HepG2 (cell line): ENCODE data around the gene TMPRSS15. TPM values are rescaled to one million over a fixed set of nuclear protein-coding genes. Genes with fewer than 3 reads are reported as not detected.

ENCODE experiments used
- ATAC-seq: fragments of 200-7000 bp; cut with Tn5 transposase; 3 replicates; pipeline ENCODE4 v1.9.1; 2020; ENCODE audit warnings: mild to moderate bottlenecking, moderate library complexity
- BruUV-seq: library from RNA; stranded (reverse); fragments of 400-500 nt; replicated peaks from 2 replicates; lab custom pipeline; 2021; lab: Mats Ljungman, UMichigan
- CTCF ChIA-PET: fragments of 300-600 bp; formaldehyde crosslinking; extraction: SDS; loops from one replicate; lab custom pipeline; 2021; ENCODE audit warnings: low total read pairs, inconsistent platforms, low intra/inter-chr PET ratio; lab: Yijun Ruan, JAX
- POLR2A ChIA-PET: fragments of 350-600 bp; sonication (Branson Sonifier 250); formaldehyde crosslinking; loops from one replicate; lab custom pipeline; 2020; ENCODE audit warnings: antibody characterized with exemption, inconsistent platforms; lab: Yijun Ruan, JAX
- DNase-seq: peaks from one replicate; pipeline ENCODE4 v3.0.0-alpha.2; 2015; ENCODE audit warnings: low spot score
- FAIRE-seq: peaks from 3 replicates; lab custom pipeline; 2011; peaks lifted over from hg19 to GRCh38; lab: Jason Lieb, UNC
- H2AFZ ChIP-seq: one replicate; pipeline ENCODE4 v1.6.1; 2011; ENCODE audit warnings: low read length, inconsistent platforms
- H3K27ac ChIP-seq: fragments of 300-600 bp; 3 replicates; pipeline ENCODE4 v1.8.0; 2011; ENCODE audit warnings: mixed run types, mild to moderate bottlenecking, mixed read lengths, low read length, inconsistent platforms; ENCODE audit not compliant: insufficient read depth; ENCODE audit errors: extremely low read length
- H3K27me3 ChIP-seq, 2 experiments: fragments of 200-600 bp in 1 of 2; 2 replicates in 1 of 2; 3 replicates in 1 of 2; pipeline versions ENCODE4 v1.6.0 to v1.8.0; 2011; ENCODE audit warnings: low read length in 2 of 2, mild to moderate bottlenecking in 2 of 2, moderate library complexity in 2 of 2, inconsistent platforms in 1 of 2; ENCODE audit not compliant: insufficient read depth in 2 of 2, control insufficient read depth in 1 of 2
- H3K36me3 ChIP-seq, 2 experiments: fragments of 200-600 bp in 1 of 2; replicated peaks in 1 of 2; 2 replicates in 1 of 2; 3 replicates in 1 of 2; pipeline versions ENCODE4 v1.5.1 to v1.8.0; 2011; ENCODE audit warnings: low read length in 2 of 2, inconsistent platforms in 1 of 2; ENCODE audit not compliant: insufficient read depth in 2 of 2, control insufficient read depth in 1 of 2
- H3K4me1 ChIP-seq: 2 replicates; pipeline ENCODE4 v1.5.1; 2012; ENCODE audit warnings: low read length, inconsistent platforms; ENCODE audit not compliant: insufficient read depth
- H3K4me2 ChIP-seq: 2 replicates; pipeline ENCODE4 v1.6.0; 2011; ENCODE audit warnings: low read depth, low read length, inconsistent platforms
- H3K4me3 ChIP-seq, 3 experiments: fragments of 200-600 bp in 1 of 3; sonication (generic), shearing (Covaris generic) in 1 of 3; replicated peaks in 1 of 3; 2 replicates each; pipeline ENCODE4 v1.5.1; 2011 to 2016; ENCODE audit warnings: low read length in 3 of 3, inconsistent platforms in 2 of 3, low read depth in 2 of 3, mild to moderate bottlenecking in 2 of 3, control low read depth in 1 of 3, mixed read lengths in 1 of 3; ENCODE audit not compliant: insufficient read depth in 1 of 3
- H3K79me2 ChIP-seq: one replicate; pipeline ENCODE4 v1.6.1; 2011; ENCODE audit warnings: low read length, inconsistent platforms; ENCODE audit not compliant: insufficient read depth
- H3K9ac ChIP-seq: 2 replicates; pipeline ENCODE4 v1.6.0; 2011; ENCODE audit warnings: mild to moderate bottlenecking, low read depth, low read length, inconsistent platforms; ENCODE audit not compliant: insufficient read depth
- H3K9me3 ChIP-seq: 2 replicates; pipeline ENCODE4 v1.5.1; 2012; ENCODE audit warnings: mild to moderate bottlenecking, low read length
- H4K20me1 ChIP-seq: 2 replicates; pipeline ENCODE4 v1.6.0; 2011; ENCODE audit warnings: inconsistent platforms, mild to moderate bottlenecking, low read length, moderate library complexity; ENCODE audit not compliant: insufficient read depth
- ELF4 ChIP-seq: sonication (generic); formaldehyde crosslinking; IDR thresholded peaks from 2 replicates; pipeline ENCODE4 v1.5.0; 2020; ENCODE audit warnings: missing genetic modification reagents, mild to moderate bottlenecking, moderate library complexity, borderline replicate concordance
- HOXA7 ChIP-seq: sonication (generic); formaldehyde crosslinking; IDR thresholded peaks from 2 replicates; pipeline ENCODE4 v1.8.1; 2022; ENCODE audit warnings: mild to moderate bottlenecking, missing genetic modification reagents, moderate library complexity
- NFE2 ChIP-seq: sonication (generic); formaldehyde crosslinking; IDR thresholded peaks from 2 replicates; pipeline ENCODE4 v1.4.0; 2020; ENCODE audit warnings: missing genetic modification reagents
- PCBP2 ChIP-seq: fragments of 200-400 bp; formaldehyde crosslinking; optimal IDR thresholded peaks from 2 replicates; pipeline ENCODE3; 2018; ENCODE audit warnings: low read length, low read depth; ENCODE audit not compliant: poor library complexity, severe bottlenecking
- THYN1 ChIP-seq: sonication (generic); formaldehyde crosslinking; IDR thresholded peaks from 2 replicates; pipeline ENCODE4 v1.8.1; 2023; ENCODE audit warnings: low read depth, mild to moderate bottlenecking, moderate library complexity, missing genetic modification reagents, borderline replicate concordance
- WIZ ChIP-seq: sonication (generic); formaldehyde crosslinking; IDR thresholded peaks from 2 replicates; pipeline ENCODE4 v1.5.1; 2020; ENCODE audit warnings: mild to moderate bottlenecking, missing genetic modification reagents
- ZMYM4 ChIP-seq: sonication (generic); formaldehyde crosslinking; IDR thresholded peaks from 2 replicates; pipeline ENCODE4 v1.8.1; 2023; ENCODE audit warnings: mild to moderate bottlenecking, missing genetic modification reagents
- ZNF850 ChIP-seq: sonication (generic); formaldehyde crosslinking; conservative IDR thresholded peaks from 2 replicates; pipeline ENCODE4 v1.9.0; 2021; ENCODE audit warnings: mild to moderate bottlenecking, missing genetic modification reagents
- WGBS: methylation state at CpG from one replicate; pipeline ENCODE4 v1.1.6; 2017; ENCODE audit warnings: low lambda C conversion rate; 5-methylcytosine and 5-hydroxymethylcytosine counted together
- in situ Hi-C: cut with HindIII; loops from 2 replicates; pipeline ENCODE4 v1.10.0; 2017; ENCODE audit warnings: low pct_unique_long_range_greater_than_20kb; ENCODE audit not compliant: extremely low pct_ligation_motif_present
- intact Hi-C: fragments of 100-400 bp; cut with micrococcal nuclease; formaldehyde crosslinking; loops from one replicate; pipeline ENCODE4 v1.10.0; 2022; ENCODE audit not compliant: unreplicated experiment
- polyA plus RNA-seq, 8 experiments: library from polyadenylated mRNA; depleted of rRNA in 3 of 8; stranded (reverse) in 7 of 8; unstranded in 1 of 8; fragments of >200 nt; fragmentation: Illumina TruSeq in 4 of 8; extraction: Trizol in 4 of 8; gene quantifications; 2 replicates each; pipeline versions ENCODE4 v1.2.1 to v1.2.3, GENCODE V29; 2011 to 2016; ENCODE audit warnings: low read depth in 4 of 8, missing spikeins in 1 of 8, mixed read lengths in 1 of 8; ENCODE audit not compliant: insufficient read depth in 1 of 8
- total RNA-seq, 5 experiments: library from RNA; depleted of rRNA; stranded (reverse); fragments of >200 nt; fragmentation: Illumina TruSeq; extraction: Trizol; gene quantifications; 2 replicates each; pipeline ENCODE4 v1.2.3, GENCODE V29; 2016; ENCODE audit warnings: low read depth in 1 of 5
- TF ChIP-seq, protein P1 (sequence below): sonication (generic); formaldehyde crosslinking; IDR thresholded peaks from 2 replicates; pipeline ENCODE4 v1.9.0; 2021; ENCODE audit warnings: missing genetic modification reagents, borderline replicate concordance
- TF ChIP-seq, protein P2 (sequence below): sonication (generic); formaldehyde crosslinking; IDR thresholded peaks from 2 replicates; pipeline ENCODE4 v1.4.0; 2020; ENCODE audit warnings: missing genetic modification reagents, borderline replicate concordance
- TF ChIP-seq, protein P3 (sequence below): sonication (generic); formaldehyde crosslinking; IDR thresholded peaks from 2 replicates; pipeline ENCODE4 v1.8.0; 2022; ENCODE audit warnings: mild to moderate bottlenecking, missing genetic modification reagents, moderate library complexity
- TF ChIP-seq, protein P4 (sequence below): sonication (generic); formaldehyde crosslinking; IDR thresholded peaks from 2 replicates; pipeline ENCODE4 v1.8.1; 2023; ENCODE audit warnings: mild to moderate bottlenecking, inconsistent platforms, moderate library complexity, missing genetic modification reagents, borderline replicate concordance

The TMPRSS15 gene
- total and polyA plus RNA-seq, 2 of the 13 experiments (the other 11 are each of a cell fraction or from before 2014, with no cell fraction given): not detected

DNA sequence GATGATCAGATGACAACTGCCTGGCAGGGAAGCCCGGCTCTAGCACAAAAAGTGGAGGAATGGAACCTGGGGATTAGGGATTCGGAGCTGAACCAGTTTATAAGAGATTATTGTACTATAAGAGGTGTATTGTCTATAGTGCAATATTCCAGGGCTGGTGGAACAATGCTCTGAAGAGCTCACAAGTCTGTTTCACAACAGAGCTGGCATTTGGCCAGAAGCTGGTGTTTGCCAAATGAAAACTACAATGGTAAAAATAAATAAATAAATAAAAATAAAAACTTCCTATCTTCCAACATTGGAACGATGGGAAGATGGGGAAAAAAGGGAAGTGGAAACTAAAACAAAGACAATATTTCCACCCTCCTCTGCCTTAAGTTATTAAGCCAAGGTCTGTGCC is 85.4 kb downstream of the TMPRSS15 start (continued):
- TF ChIP-seq, protein P1, sequence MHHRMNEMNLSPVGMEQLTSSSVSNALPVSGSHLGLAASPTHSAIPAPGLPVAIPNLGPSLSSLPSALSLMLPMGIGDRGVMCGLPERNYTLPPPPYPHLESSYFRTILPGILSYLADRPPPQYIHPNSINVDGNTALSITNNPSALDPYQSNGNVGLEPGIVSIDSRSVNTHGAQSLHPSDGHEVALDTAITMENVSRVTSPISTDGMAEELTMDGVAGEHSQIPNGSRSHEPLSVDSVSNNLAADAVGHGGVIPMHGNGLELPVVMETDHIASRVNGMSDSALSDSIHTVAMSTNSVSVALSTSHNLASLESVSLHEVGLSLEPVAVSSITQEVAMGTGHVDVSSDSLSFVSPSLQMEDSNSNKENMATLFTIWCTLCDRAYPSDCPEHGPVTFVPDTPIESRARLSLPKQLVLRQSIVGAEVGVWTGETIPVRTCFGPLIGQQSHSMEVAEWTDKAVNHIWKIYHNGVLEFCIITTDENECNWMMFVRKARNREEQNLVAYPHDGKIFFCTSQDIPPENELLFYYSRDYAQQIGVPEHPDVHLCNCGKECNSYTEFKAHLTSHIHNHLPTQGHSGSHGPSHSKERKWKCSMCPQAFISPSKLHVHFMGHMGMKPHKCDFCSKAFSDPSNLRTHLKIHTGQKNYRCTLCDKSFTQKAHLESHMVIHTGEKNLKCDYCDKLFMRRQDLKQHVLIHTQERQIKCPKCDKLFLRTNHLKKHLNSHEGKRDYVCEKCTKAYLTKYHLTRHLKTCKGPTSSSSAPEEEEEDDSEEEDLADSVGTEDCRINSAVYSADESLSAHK (CRISPR knock-in tag): no peak
- TF ChIP-seq ZNF850 (CRISPR knock-in tag): no peak

DNA sequence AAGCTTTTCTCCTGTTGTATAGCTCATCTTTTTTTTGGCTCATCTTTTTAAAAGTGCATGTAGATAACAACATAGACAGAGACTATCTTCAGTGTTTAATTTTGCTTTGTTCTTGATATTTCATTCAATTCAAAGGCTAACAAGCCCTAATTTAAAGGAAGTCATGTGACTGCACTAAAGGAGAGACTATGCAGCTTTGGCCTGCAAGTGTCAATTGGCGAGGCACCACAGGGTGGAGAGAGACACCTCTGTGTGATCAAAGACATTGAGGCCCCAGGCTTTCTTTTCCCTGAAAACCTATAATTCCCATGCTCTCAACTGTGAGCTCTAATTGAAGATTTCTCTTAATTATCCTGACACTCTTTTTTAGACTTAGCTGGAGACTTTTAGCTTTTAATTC is 105.4 kb downstream of the TMPRSS15 start:
- intact Hi-C loops: no loop called here
- CTCF ChIA-PET: no interaction called here
- in situ Hi-C loops: no loop called here
- Histone ChIP-seq H3K27me3 (no peaks in the 10 kb centered on the region), H3K79me2 (no peaks in the 10 kb centered on the region), H3K4me2 (no peak overlapping the region), H3K9me3 (no peaks in the 10 kb centered on the region), H3K4me1 (no peaks in the 10 kb centered on the region), H3K27ac (no peak overlapping the region), H3K9ac (no peak overlapping the region), H3K36me3 (no peaks in the 10 kb centered on the region), H2AFZ (no peak overlapping the region)
- BruUV-seq: no TSS peak
- FAIRE-seq (no peak), DNase-seq (no peak), ATAC-seq (no peak)
- POLR2A ChIA-PET: no interaction called here
- TF ChIP-seq ELF4 (CRISPR knock-in tag) (no peak), PCBP2 (no peak), NFE2 (no peak), HOXA7 (no peak), THYN1 (no peak), WIZ (no peak), ZNF850 (CRISPR knock-in tag) (no peak), ZMYM4 (CRISPR knock-in tag) (no peak)
- TF ChIP-seq, protein P2, sequence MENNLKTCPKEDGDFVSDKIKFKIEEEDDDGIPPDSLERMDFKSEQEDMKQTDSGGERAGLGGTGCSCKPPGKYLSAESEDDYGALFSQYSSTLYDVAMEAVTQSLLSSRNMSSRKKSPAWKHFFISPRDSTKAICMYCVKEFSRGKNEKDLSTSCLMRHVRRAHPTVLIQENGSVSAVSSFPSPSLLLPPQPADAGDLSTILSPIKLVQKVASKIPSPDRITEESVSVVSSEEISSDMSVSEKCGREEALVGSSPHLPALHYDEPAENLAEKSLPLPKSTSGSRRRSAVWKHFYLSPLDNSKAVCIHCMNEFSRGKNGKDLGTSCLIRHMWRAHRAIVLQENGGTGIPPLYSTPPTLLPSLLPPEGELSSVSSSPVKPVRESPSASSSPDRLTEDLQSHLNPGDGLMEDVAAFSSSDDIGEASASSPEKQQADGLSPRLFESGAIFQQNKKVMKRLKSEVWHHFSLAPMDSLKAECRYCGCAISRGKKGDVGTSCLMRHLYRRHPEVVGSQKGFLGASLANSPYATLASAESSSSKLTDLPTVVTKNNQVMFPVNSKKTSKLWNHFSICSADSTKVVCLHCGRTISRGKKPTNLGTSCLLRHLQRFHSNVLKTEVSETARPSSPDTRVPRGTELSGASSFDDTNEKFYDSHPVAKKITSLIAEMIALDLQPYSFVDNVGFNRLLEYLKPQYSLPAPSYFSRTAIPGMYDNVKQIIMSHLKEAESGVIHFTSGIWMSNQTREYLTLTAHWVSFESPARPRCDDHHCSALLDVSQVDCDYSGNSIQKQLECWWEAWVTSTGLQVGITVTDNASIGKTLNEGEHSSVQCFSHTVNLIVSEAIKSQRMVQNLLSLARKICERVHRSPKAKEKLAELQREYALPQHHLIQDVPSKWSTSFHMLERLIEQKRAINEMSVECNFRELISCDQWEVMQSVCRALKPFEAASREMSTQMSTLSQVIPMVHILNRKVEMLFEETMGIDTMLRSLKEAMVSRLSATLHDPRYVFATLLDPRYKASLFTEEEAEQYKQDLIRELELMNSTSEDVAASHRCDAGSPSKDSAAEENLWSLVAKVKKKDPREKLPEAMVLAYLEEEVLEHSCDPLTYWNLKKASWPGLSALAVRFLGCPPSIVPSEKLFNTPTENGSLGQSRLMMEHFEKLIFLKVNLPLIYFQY (CRISPR knock-in tag): no peak
- TF ChIP-seq, protein P3, sequence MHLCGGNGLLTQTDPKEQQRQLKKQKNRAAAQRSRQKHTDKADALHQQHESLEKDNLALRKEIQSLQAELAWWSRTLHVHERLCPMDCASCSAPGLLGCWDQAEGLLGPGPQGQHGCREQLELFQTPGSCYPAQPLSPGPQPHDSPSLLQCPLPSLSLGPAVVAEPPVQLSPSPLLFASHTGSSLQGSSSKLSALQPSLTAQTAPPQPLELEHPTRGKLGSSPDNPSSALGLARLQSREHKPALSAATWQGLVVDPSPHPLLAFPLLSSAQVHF (CRISPR knock-in tag): no peak
- TF ChIP-seq, protein P4, sequence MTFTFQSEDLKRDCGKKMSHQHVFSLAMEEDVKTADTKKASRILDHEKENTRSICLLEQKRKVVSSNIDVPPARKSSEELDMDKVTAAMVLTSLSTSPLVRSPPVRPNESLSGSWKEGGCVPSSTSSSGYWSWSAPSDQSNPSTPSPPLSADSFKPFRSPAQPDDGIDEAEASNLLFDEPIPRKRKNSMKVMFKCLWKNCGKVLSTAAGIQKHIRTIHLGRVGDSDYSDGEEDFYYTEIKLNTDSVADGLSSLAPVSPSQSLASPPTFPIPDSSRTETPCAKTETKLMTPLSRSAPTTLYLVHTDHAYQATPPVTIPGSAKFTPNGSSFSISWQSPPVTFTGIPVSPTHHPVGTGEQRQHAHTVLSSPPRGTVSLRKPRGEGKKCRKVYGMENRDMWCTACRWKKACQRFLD (CRISPR knock-in tag): no peak
- TF ChIP-seq, all 625 proteins: peak for 0
- Histone ChIP-seq H3K4me3 (no peak overlapping the region), H4K20me1 (no peaks in the 10 kb centered on the region)
- 0% methylated on average over 1 of the region's 1 CpG for WGBS
